ENCODE results near the gene ARHGAP4.

ARHGAP4 gene

GRCh38 chrX:153869473-153870287, 56.4 kb downstream of the ARHGAP4 start:
- TF ChIP-seq CTCF (IDR thresholded peaks at IDR 0.05; ENCODE audit: low read depth, low read length): no peak
- no peak for DNase-seq (ENCODE audit: extremely low read depth, low read depth)

- no peak for TF ChIP-seq CTCF (IDR thresholded peaks at IDR 0.05; ENCODE audit: low read depth, low read length)
- no peak for DNase-seq (ENCODE audit: extremely low read depth, low read depth)
Observed at GRCh38 chrX:153868576-153869472, 57.2 kb downstream of the ARHGAP4 start.

GRCh38 chrX:153867671-153868070, 58.4 kb downstream of the ARHGAP4 start:
- DNase-seq (ENCODE audit: extremely low read depth, low read depth): no peak
- TF ChIP-seq CTCF (IDR thresholded peaks at IDR 0.05; ENCODE audit: low read depth, low read length): no peak

GRCh38 chrX:153867139-153867538, 58.9 kb downstream of the ARHGAP4 start:
- DNase-seq (ENCODE audit: extremely low read depth, low read depth): no peak
- TF ChIP-seq CTCF (IDR thresholded peaks at IDR 0.05; ENCODE audit: low read depth, low read length): no peak

GRCh38 chrX:153866302-153867019, 59.6 kb downstream of the ARHGAP4 start:
- DNase-seq (ENCODE audit: extremely low read depth, low read depth): no peak
- TF ChIP-seq CTCF (IDR thresholded peaks at IDR 0.05; ENCODE audit: low read depth, low read length): no peak

- no peak for TF ChIP-seq CTCF (IDR thresholded peaks at IDR 0.05; ENCODE audit: low read depth, low read length)
- no peak for DNase-seq (ENCODE audit: extremely low read depth, low read depth)
Observed at GRCh38 chrX:153865685-153866084, 60.4 kb downstream of the ARHGAP4 start.

Measured in AG09319 (cell line).